Activated T-cell treated with anti-CD3 and anti-CD28 coated beads for 1 hour (primary cell): Measurements from ENCODE around the gene VSIG10.
A peak's percentile ranks its signal among the peaks of the same experiment; 100 is the strongest.
"Not testable (repeated sequence)": the region's sequence is repeated elsewhere in the genome, so short reads cannot be mapped to it uniquely, and the experiment has no call there.

Source experiments
- DNase-seq: peaks from one replicate; pipeline ENCODE4 v3.0.0-alpha.2; 2020; ENCODE audit warnings: low read depth

Gene VSIG10

DNA sequence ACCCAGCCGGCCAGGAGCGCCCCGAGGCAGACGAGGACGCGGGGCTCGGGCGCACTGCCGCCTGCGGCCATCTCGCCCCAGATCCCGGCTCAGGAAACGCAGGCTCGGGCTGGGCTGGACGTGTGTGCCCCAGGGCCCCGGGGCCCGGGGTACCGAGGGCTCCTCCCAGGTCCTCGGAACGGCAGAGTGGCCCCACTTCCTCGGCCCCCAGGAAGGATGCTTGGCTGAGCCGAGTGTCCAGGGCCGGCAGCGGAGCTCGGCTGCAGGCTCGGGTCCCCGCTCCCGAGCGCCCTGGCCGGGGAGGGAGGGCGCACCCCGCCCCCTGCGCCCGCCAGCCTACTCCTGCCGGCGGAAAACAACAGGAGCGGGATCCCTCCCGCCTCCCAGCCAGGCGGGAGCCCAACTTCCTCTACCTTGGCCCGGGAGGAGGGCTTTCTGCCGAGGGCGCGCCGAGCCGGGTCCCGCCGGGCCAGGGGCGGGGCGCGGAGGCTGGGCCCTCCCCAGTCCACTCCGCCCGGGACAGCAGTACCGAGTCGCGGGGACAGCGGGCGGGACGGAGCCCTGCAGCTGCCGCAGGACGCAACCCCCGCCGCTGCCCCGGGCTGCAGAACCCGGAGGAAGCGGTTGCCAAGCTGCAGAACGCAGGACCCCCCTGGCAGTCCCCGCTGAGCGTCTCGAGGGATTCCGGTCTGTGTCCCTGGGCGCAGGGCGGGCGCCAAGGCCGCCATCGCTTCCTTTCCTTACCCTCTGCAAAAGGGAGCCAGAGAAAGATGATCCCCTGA is at the start of gene VSIG10:
Gene VSIG10, minus strand, starts transcription at position 411 of the 782 bp plus-strand sequence. Its CDS starts 340 bp downstream, at position 71.
- DNase-seq = no peak

GRCh38 chr12:118151755-118152154 is 47.9 kb upstream of the VSIG10 start:
- no peak for DNase-seq

- no peak for DNase-seq
These were observed 46.8 kb upstream of the VSIG10 start for GRCh38 chr12:118150625-118151024.

GRCh38 chr12:118148287-118148686 is 44.5 kb upstream of the VSIG10 start:
- no peak for DNase-seq

DNA sequence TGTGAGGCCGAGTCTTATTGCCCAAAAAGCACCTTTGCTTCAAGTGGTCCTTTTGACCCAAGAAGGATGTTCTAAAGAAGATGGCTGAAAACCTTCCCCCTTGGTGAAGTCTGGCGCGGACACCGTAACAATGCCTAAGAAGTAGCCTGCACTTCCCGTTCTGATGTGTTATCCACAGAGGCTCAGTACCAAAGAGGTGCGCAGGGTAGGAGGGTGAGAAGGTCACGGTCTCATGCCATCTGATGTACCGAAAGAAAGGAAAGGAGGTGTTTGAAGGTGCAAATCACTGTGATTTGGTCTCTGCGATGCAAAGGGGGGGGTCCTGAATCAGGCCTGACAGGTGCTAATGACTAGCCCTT is 42.0 kb upstream of the VSIG10 start:
- DNase-seq = no peak

GRCh38 chr12:118145113-118145797 is 41.4 kb upstream of the VSIG10 start:
- DNase-seq = no peak

GRCh38 chr12:118144499-118144898 is 40.7 kb upstream of the VSIG10 start:
- no peak for DNase-seq

DNA sequence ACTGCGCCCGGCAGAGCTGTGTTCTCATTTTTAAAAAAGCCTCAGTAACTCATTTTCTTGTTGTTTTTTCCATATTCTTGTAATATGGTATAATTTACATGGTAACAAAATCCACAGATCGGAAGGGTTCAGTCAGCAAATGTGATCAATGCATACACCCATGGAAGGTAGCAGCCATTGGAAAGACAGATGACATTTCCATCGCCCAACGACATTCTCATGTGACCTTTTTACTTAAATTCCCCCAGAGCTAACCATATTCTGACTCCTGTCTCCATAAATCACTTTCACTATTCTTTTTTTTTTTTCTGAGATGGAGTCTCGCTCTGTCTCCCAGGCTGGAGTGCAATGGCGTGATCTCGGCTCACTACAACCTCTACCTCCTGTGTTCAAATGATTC is 37.0 kb upstream of the VSIG10 start:
- DNase-seq = no peak

DNA sequence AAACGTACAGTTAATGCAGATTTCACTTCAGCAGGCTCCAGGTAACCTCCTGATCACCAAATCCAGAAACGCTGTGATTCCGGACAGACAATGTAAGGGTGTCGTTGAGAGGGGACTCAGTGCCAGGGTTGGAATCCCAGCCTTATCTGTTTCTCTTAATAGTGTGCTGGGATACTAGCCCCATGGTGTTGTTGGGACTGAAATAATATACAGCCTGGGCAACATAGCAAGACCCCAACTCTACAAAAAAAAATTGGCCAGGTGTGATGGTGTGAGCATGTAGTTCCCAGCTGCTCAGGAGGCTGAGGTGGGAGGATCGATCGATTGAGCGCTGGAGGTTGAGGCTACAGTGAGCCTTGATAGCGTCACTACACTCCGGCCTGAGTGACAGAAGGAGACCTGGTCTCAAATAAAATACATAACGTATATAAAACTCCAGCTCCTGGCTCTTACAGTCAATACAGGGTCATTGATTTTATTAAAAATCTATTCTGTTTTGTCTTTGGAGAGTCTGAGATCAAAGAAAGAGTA is 33.4 kb upstream of the VSIG10 start:
- no peak for DNase-seq

GRCh38 chr12:118136559-118137003 is 32.8 kb upstream of the VSIG10 start:
- DNase-seq = peak; percentile 7

DNA sequence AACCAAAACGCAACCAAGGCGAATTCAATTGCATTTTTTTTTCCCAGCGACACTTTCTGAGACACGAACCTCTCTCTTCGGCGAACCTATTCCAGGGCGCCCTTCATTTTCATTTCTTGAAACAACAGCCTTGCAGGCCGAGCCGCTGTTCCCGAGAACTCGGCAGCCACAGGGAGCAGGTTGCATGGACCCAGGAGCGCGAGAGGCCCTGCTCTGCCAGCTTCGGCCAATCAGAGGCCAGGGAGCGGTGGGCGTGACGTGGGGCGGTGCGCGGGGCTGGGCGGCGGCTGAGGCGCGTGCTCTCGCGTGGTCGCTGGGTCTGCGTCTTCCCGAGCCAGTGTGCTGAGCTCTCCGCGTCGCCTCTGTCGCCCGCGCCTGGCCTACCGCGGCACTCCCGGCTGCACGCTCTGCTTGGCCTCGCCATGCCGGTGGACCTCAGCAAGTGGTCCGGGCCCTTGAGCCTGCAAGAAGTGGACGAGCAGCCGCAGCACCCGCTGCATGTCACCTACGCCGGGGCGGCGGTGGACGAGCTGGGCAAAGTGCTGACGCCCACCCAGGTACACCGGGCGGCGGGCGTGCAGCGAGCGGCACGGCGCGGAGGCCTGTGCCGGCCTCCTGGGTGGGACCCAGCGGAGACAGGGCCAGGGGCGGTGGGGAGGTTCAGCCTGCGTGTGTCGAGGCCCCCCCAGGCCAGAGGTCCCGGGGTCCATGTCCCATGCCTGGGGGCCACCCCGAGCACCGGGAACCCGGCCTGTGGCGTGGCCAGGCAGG is 32.2 kb upstream of the VSIG10 start, which contains the start of gene PEBP1:
Gene PEBP1, plus strand, starts transcription at position 337 of the 771 bp plus-strand sequence. Its CDS starts 86 bp downstream, at position 423.
- peak; percentile 91 for DNase-seq

DNA sequence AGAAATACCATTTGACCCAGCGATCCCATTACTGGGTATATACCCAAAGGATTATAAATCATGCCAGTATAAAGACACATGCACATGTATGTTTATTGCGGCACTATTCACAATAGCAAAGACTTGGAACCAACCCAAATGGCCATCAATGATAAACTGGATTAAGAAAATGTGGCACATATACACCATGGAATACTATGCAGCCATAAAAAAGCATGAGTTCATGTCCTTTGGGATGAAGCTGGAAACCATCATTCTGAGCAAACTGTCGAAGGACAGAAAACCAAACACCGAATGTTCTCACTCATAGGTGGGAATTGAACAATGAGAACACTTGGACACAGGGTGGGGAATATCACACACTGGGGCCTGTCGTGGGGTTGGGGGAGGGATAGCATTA is 25.6 kb upstream of the VSIG10 start:
- not testable (repeated sequence) for DNase-seq

GRCh38 chr12:118127867-118128266 is 24.1 kb upstream of the VSIG10 start:
- no peak for DNase-seq

- no peak for DNase-seq
These were observed 22.4 kb upstream of the VSIG10 start for GRCh38 chr12:118126119-118126757.

DNA sequence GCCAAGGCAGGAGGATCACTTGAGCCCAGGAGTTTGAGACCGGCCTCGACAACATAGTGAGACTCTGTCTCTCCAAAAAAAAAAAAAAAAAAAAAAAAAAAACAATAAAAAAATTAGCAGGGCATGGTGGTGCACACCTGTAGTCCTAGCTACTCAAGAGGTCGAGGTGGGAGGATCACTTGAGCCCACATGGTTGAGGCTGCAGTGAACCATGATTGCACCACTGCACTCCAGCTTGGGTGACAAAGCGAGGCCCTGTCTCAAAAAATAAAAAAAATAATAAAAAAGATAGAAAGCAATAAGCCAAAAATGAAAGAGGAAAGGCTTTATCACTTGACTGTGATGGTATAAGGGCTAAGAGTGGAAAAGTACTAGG is 21.9 kb upstream of the VSIG10 start:
- DNase-seq = no peak

DNA sequence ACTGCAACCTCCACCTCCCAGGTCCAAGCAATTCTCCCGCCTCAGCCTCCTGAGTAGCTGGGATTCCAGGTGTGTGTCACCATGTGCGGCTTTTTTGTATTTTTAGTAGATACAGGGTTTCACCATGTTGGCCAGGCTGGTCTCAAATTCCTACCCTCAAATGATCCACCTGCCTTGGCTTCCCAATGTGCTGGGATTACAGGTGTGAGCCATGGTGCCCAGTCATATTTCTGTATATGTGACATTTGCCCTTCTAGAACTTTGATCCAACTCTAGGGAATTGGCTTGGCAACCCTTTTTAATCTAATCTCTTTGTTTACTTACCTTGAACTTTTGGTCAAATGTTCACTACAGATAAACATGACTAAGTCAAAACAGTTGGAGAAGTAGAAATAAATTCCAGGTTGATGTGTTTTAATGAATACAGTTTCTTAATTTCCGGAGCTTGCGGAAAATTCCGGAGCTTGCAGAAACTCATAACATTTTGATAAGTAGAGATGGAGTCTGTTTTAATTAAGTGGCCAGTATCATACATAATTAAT is 20.6 kb upstream of the VSIG10 start:
- no peak for DNase-seq

GRCh38 chr12:118122264-118122663 is 18.5 kb upstream of the VSIG10 start:
- no peak for DNase-seq

GRCh38 chr12:118120579-118121363 is 17.0 kb upstream of the VSIG10 start:
- DNase-seq = peak; percentile 56

GRCh38 chr12:118119449-118119879 is 15.7 kb upstream of the VSIG10 start:
- no peak for DNase-seq

- DNase-seq = no peak
These were observed 5.3 kb upstream of the VSIG10 start for GRCh38 chr12:118109088-118109487.

GRCh38 chr12:118107694-118108093 is 3.9 kb upstream of the VSIG10 start:
- no peak for DNase-seq
